Caco-2 (cell line): Measurements from ENCODE around the gene ETV6. TPM values are rescaled to one million over a fixed set of nuclear protein-coding genes. Genes with fewer than 3 reads are reported as not detected.

Source experiments
- BruUV-seq: library from RNA; stranded (reverse); fragments of 400-500 nt; replicated peaks from 2 replicates; lab custom pipeline; 2021; lab: Mats Ljungman, UMichigan
- CTCF ChIA-PET: fragments of 300-600 bp; sonication (Branson Sonifier 250); formaldehyde crosslinking; loops from one replicate; lab custom pipeline; 2022; ENCODE audit warnings: antibody characterized with exemption; lab: Charles Lee
- POLR2A ChIA-PET: fragments of 300-600 bp; sonication (Branson Sonifier 250); formaldehyde crosslinking; loops from one replicate; lab custom pipeline; 2022; ENCODE audit warnings: antibody characterized with exemption; lab: Charles Lee
- DNase-seq, 2 experiments: peaks; one replicate each; pipeline versions ENCODE4 v3.0.0 to v3.0.0-alpha.2; 2020 to 2022
- H3K27me3 ChIP-seq: replicated peaks from 2 replicates; pipeline ENCODE4 v1.6.0; 2011; ENCODE audit warnings: low read length; ENCODE audit not compliant: control insufficient read depth, insufficient read depth
- H3K36me3 ChIP-seq: 2 replicates; pipeline ENCODE4 v1.5.1; 2011; ENCODE audit warnings: low read length; ENCODE audit not compliant: control insufficient read depth, insufficient read depth
- H3K4me1 ChIP-seq: fragments of 250-450 bp; sonication (Bioruptor Pico); 2 replicates; pipeline ENCODE4 v1.5.1; 2020; ENCODE audit warnings: mild to moderate bottlenecking
- H3K4me3 ChIP-seq: 2 replicates; pipeline ENCODE4 v1.5.1; 2011; ENCODE audit warnings: low read depth, mild to moderate bottlenecking, control low read depth, low read length
- H3K9me3 ChIP-seq: fragments of 250-450 bp; sonication (Bioruptor Pico); 2 replicates; pipeline ENCODE4 v1.5.1; 2020; ENCODE audit warnings: mild to moderate bottlenecking, moderate library complexity
- H3K27ac Mint-ChIP-seq: one replicate; pipeline ENCODE4 v1.8.0; 2022; ENCODE audit warnings: mixed read lengths; ENCODE audit not compliant: unreplicated experiment
- H3K27me3 Mint-ChIP-seq: one replicate; pipeline ENCODE4 v1.8.0; 2022; ENCODE audit warnings: mixed read lengths; ENCODE audit not compliant: insufficient read depth, unreplicated experiment
- H3K36me3 Mint-ChIP-seq: one replicate; pipeline ENCODE4 v1.8.0; 2022; ENCODE audit warnings: mild to moderate bottlenecking, mixed read lengths; ENCODE audit not compliant: insufficient read depth, unreplicated experiment
- H3K4me1 Mint-ChIP-seq: one replicate; pipeline ENCODE4 v1.8.0; 2022; ENCODE audit warnings: low read depth, mixed read lengths; ENCODE audit not compliant: unreplicated experiment
- H3K4me3 Mint-ChIP-seq: one replicate; pipeline ENCODE4 v1.8.0; 2022; ENCODE audit warnings: mild to moderate bottlenecking, moderate library complexity, mixed read lengths; ENCODE audit not compliant: unreplicated experiment
- H3K9me3 Mint-ChIP-seq: one replicate; pipeline ENCODE4 v1.8.0; 2022; ENCODE audit warnings: mixed read lengths; ENCODE audit not compliant: unreplicated experiment
- intact Hi-C: fragments of 100-400 bp; cut with micrococcal nuclease; formaldehyde crosslinking; loops from one replicate; pipeline ENCODE4 v1.10.0; 2022; ENCODE audit not compliant: unreplicated experiment
- total RNA-seq: library from RNA; stranded (reverse); gene quantifications from 2 replicates; pipeline ENCODE4 v1.2.3, GENCODE V29; 2022
- TF ChIP-seq, protein P1 (sequence below), 2 experiments: fragments of 200-600 bp in 1 of 2; IDR thresholded peaks; 1 replicate in 1 of 2; 2 replicates in 1 of 2; pipeline versions ENCODE4 v1.5.1 to v1.8.0; 2011 to 2022; ENCODE audit warnings: antibody characterized with exemption in 1 of 2, control low read depth in 1 of 2, inconsistent platforms in 1 of 2, low read depth in 1 of 2, low read length in 1 of 2, mild to moderate bottlenecking in 1 of 2, moderate library complexity in 1 of 2; ENCODE audit not compliant: insufficient read depth in 1 of 2, severe bottlenecking in 1 of 2, unreplicated experiment in 1 of 2

The ETV6 gene
- total RNA-seq, 1 experiment from 2014 or later, result 15.6 TPM

DNA sequence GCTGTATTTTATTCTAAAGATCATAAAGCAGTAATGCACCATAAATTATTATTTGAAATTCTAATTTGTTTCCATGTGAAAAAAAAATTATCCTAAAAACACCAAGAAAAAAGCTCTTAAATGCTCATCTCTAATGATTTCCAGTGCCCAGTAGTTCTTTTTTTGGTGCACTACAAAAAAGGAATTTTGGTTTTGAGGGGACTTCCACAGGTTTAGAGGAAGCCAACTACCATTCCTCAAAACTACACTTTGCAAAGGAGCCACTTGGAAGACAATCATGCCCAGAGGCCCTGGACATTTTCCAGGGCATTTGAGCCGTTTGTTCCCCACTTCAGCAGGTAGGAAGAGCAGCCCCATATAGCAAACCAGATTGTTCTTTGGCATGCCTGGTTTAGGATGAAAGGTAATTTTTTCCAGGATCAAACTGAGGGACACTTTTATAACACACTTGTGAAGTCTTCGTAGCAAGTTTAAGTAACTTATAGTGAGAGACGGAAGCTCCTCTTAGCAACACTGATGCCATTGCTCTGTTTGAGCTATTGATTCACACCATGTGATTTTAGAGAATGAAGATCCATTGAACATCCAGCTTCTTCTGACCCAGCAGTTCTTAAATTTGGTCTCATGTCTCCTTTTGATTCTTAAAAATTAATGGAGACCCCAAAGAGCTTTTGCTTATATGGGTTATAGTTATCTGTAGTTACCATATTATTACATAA is 187.9 kb downstream of the ETV6 start:
- no peak overlapping the region for H3K4me3 Mint-ChIP-seq
- CTCF ChIA-PET, result no interaction called here

DNA sequence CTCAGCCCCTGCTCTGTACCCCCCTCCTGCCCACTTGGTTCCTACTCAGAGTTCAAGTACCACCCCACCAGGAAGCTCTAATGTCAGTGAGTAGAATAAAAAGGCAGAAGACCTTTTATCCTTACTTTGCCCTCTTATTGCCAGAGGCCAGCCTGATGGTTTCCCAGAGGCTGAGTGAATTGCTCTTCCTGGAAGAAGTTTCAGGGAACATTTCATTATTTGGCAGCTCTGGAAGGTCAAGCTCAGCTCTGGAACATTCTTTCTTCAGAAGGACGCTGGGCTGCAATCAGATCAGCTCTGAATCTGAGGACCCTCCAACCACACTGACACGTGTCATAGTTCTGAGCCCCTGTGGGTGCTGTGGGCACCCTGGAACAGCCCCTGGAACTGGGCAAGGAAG is 188.9 kb downstream of the ETV6 start:
- no peaks in the 10 kb centered on the region for H3K36me3 ChIP-seq
- CTCF ChIA-PET, result no interaction called here
- H3K27ac Mint-ChIP-seq, result no peak overlapping the region
- H3K4me3 ChIP-seq, result no peak overlapping the region
- no peak for DNase-seq
- H3K9me3 ChIP-seq, result no peaks in the 10 kb centered on the region
- no peaks in the 10 kb centered on the region for H3K4me1 Mint-ChIP-seq
- no peaks in the 10 kb centered on the region for H3K27me3 ChIP-seq
- H3K4me1 ChIP-seq, result no peaks in the 10 kb centered on the region
- no peaks in the 10 kb centered on the region for H3K9me3 Mint-ChIP-seq
- H3K4me3 Mint-ChIP-seq, result no peak overlapping the region
- no peaks in the 10 kb centered on the region for H3K27me3 Mint-ChIP-seq
- TF ChIP-seq, protein P1, sequence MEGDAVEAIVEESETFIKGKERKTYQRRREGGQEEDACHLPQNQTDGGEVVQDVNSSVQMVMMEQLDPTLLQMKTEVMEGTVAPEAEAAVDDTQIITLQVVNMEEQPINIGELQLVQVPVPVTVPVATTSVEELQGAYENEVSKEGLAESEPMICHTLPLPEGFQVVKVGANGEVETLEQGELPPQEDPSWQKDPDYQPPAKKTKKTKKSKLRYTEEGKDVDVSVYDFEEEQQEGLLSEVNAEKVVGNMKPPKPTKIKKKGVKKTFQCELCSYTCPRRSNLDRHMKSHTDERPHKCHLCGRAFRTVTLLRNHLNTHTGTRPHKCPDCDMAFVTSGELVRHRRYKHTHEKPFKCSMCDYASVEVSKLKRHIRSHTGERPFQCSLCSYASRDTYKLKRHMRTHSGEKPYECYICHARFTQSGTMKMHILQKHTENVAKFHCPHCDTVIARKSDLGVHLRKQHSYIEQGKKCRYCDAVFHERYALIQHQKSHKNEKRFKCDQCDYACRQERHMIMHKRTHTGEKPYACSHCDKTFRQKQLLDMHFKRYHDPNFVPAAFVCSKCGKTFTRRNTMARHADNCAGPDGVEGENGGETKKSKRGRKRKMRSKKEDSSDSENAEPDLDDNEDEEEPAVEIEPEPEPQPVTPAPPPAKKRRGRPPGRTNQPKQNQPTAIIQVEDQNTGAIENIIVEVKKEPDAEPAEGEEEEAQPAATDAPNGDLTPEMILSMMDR (IDR thresholded peaks at IDR 0.05; ENCODE audit: insufficient read depth in 1 of 2, low read depth in 1 of 2, low read length in 1 of 2, severe bottlenecking in 1 of 2, unreplicated experiment in 1 of 2), result no peak
- no peaks in the 10 kb centered on the region for H3K36me3 Mint-ChIP-seq
- BruUV-seq, result no TSS peak
- intact Hi-C loops, result loop anchor here (5.0 kb wide), 1 partner anchor 216 kb away; no protein-coding TSS in a partner anchor
- POLR2A ChIA-PET, result no interaction called here

More for the DNA sequence above, 187.9 kb downstream of the ETV6 start:
- Mint-ChIP-seq H3K4me1 (no peaks in the 10 kb centered on the region), H3K27me3 (no peaks in the 10 kb centered on the region), H3K27ac (no peak overlapping the region), H3K9me3 (no peaks in the 10 kb centered on the region), H3K36me3 (no peaks in the 10 kb centered on the region)
- no peaks in the 10 kb centered on the region for H3K4me1 ChIP-seq
- H3K9me3 ChIP-seq, result no peaks in the 10 kb centered on the region
- intact Hi-C loops, result loop anchor here (5.0 kb wide), 1 partner anchor 215 kb away; no protein-coding TSS in a partner anchor
- no peaks in the 10 kb centered on the region for H3K27me3 ChIP-seq
- no peak overlapping the region for H3K4me3 ChIP-seq
- TF ChIP-seq, protein P1 (IDR thresholded peaks at IDR 0.05; ENCODE audit: insufficient read depth in 1 of 2, low read depth in 1 of 2, low read length in 1 of 2, severe bottlenecking in 1 of 2, unreplicated experiment in 1 of 2), result no peak
- H3K36me3 ChIP-seq, result no peaks in the 10 kb centered on the region
- BruUV-seq, result no TSS peak
- POLR2A ChIA-PET, result no interaction called here
- no peak for DNase-seq

DNA sequence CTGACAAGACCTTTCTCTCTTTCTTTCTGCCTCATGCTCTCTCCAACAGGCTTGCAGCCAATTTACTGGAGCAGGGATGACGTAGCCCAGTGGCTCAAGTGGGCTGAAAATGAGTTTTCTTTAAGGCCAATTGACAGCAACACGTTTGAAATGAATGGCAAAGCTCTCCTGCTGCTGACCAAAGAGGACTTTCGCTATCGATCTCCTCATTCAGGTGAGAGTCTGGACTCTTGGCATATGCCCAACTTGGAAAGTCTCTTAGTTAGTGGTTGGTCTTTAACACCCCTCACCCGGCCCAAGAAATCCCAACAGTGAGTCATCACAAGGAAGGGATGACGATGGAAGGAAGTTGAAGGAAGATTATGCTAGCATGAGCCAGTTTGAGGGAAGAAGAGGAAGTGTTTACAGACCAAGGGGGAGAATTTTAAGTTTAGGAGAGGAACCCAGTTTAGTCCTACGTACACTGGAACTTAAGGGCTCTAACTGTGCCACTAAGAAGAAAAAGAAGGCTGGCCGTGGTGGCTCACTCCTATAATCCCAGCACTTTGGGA is 189.7 kb downstream of the ETV6 start:
- H3K4me1 ChIP-seq, result no peaks in the 10 kb centered on the region
- TF ChIP-seq, protein P1 (IDR thresholded peaks at IDR 0.05; ENCODE audit: insufficient read depth in 1 of 2, low read depth in 1 of 2, low read length in 1 of 2, severe bottlenecking in 1 of 2, unreplicated experiment in 1 of 2), result no peak
- no peaks in the 10 kb centered on the region for H3K36me3 ChIP-seq
- no TSS peak for BruUV-seq
- no peaks in the 10 kb centered on the region for H3K27me3 ChIP-seq
- intact Hi-C loops, result loop anchor here (5.0 kb wide), 1 partner anchor 217 kb away; no protein-coding TSS in a partner anchor
- no peaks in the 10 kb centered on the region for H3K9me3 ChIP-seq
- no peak for DNase-seq
- no peaks in the 10 kb centered on the region for H3K9me3 Mint-ChIP-seq
- H3K4me3 Mint-ChIP-seq, result no peak overlapping the region
- H3K4me1 Mint-ChIP-seq, result no peaks in the 10 kb centered on the region
- no peaks in the 10 kb centered on the region for H3K36me3 Mint-ChIP-seq
- no peaks in the 10 kb centered on the region for H3K27me3 Mint-ChIP-seq
- ChIA-PET CTCF (no interaction called here), POLR2A (no interaction called here)
- H3K4me3 ChIP-seq, result no peak overlapping the region
- no peak overlapping the region for H3K27ac Mint-ChIP-seq
